Neural progenitor cell (in vitro differentiated cells): Measurements from ENCODE around the gene PTPRK.

Source experiments
- EZH2 ChIP-seq: fragments of 200-600 bp; sonication (generic); IDR thresholded peaks from 2 replicates; pipeline ENCODE4 v1.6.1; 2017; ENCODE audit warnings: antibody characterized with exemption, mild to moderate bottlenecking, moderate library complexity
- EZH2phosphoT487 ChIP-seq: fragments of 200-600 bp; sonication (generic); IDR thresholded peaks from 2 replicates; pipeline ENCODE4 v1.6.1; 2017; ENCODE audit warnings: antibody characterized with exemption
- TF ChIP-seq, protein P1 (sequence below): fragments of 200-600 bp; sonication (generic); IDR thresholded peaks from 2 replicates; pipeline ENCODE4 v1.5.1; 2017; ENCODE audit warnings: antibody characterized with exemption, mild to moderate bottlenecking

DNA sequence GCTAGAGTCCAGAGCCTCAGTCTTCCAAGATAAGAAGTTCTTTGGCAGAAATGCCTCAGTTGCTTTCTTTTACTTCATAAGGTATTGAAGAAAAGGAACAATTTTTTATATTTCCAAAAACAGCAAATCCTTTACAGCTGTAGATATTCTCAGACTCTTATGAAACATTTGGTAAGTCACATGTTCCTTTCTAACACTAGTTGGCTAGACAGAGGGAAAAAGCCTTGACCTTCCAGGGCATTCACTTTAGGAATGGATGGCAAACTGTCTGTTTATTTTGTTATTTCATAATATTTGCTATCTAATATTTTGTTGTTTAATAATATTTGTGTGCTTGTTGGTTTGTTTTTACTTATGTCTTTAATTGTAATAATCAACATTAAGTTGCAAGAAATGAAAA, 140.8 kb downstream of the PTPRK start:
- TF ChIP-seq EZH2 (no peak), EZH2phosphoT487 (no peak)
- TF ChIP-seq, protein P1, sequence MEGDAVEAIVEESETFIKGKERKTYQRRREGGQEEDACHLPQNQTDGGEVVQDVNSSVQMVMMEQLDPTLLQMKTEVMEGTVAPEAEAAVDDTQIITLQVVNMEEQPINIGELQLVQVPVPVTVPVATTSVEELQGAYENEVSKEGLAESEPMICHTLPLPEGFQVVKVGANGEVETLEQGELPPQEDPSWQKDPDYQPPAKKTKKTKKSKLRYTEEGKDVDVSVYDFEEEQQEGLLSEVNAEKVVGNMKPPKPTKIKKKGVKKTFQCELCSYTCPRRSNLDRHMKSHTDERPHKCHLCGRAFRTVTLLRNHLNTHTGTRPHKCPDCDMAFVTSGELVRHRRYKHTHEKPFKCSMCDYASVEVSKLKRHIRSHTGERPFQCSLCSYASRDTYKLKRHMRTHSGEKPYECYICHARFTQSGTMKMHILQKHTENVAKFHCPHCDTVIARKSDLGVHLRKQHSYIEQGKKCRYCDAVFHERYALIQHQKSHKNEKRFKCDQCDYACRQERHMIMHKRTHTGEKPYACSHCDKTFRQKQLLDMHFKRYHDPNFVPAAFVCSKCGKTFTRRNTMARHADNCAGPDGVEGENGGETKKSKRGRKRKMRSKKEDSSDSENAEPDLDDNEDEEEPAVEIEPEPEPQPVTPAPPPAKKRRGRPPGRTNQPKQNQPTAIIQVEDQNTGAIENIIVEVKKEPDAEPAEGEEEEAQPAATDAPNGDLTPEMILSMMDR: no peak
